PC-3 (cell line): ENCODE data around the gene ANO4. TPM values are rescaled to one million over a fixed set of nuclear protein-coding genes. Genes with fewer than 3 reads are reported as not detected.
A peak's percentile ranks its signal among the peaks of the same experiment; 100 is the strongest.

Experiments
- ATAC-seq: fragments of 200-7000 bp; cut with Tn5 transposase; 2 replicates; pipeline ENCODE4 v1.9.1; 2020; ENCODE audit warnings: mild to moderate bottlenecking, moderate library complexity
- BruUV-seq: library from RNA; stranded (reverse); fragments of 400-500 nt; replicated peaks from 2 replicates; lab custom pipeline; 2021; lab: Mats Ljungman, UMichigan
- CTCF ChIA-PET: fragments of 300-600 bp; sonication (Branson Sonifier 250); formaldehyde crosslinking; loops from one replicate; lab custom pipeline; 2022; ENCODE audit warnings: antibody characterized with exemption; lab: Charles Lee
- POLR2A ChIA-PET: fragments of 300-600 bp; sonication (Branson Sonifier 250); formaldehyde crosslinking; loops from one replicate; lab custom pipeline; 2022; ENCODE audit warnings: antibody characterized with exemption; ENCODE audit not compliant: unreplicated experiment; lab: Charles Lee
- DNase-seq: peaks from one replicate; pipeline ENCODE4 v3.0.0-alpha.2; 2015
- H2AFZ ChIP-seq: fragments of 300-600 bp; sonication (generic); 2 replicates; pipeline ENCODE4 v1.6.0; 2016; ENCODE audit warnings: antibody characterized with exemption, low read length
- H3F3A ChIP-seq: fragments of 300-600 bp; sonication (generic); one replicate; pipeline ENCODE4 v1.6.0; 2017; ENCODE audit warnings: antibody characterized with exemption, low read length, control low read depth, mild to moderate bottlenecking; ENCODE audit not compliant: unreplicated experiment
- H3K27ac ChIP-seq: fragments of 300-600 bp; sonication (generic); 2 replicates; pipeline ENCODE4 v1.5.1; 2016; ENCODE audit warnings: mild to moderate bottlenecking, low read length
- H3K27me3 ChIP-seq: fragments of 300-600 bp; sonication (generic); 2 replicates; pipeline ENCODE4 v1.6.1; 2016; ENCODE audit warnings: low read length, mixed read lengths
- H3K36me3 ChIP-seq: fragments of 300-600 bp; sonication (generic); 2 replicates; pipeline ENCODE4 v1.6.1; 2016; ENCODE audit warnings: low read depth, mixed run types, low read length, mixed read lengths
- H3K4me1 ChIP-seq: fragments of 300-600 bp; sonication (generic); 2 replicates; pipeline ENCODE4 v1.5.1; 2016; ENCODE audit warnings: low read length; ENCODE audit not compliant: insufficient read depth
- H3K4me2 ChIP-seq: fragments of 300-600 bp; sonication (generic); 2 replicates; pipeline ENCODE4 v1.6.0; 2016; ENCODE audit warnings: low read length
- H3K4me3 ChIP-seq: fragments of 300-600 bp; sonication (generic); 2 replicates; pipeline ENCODE4 v1.5.1; 2016; ENCODE audit warnings: mild to moderate bottlenecking, low read length, mixed read lengths
- H3K79me2 ChIP-seq: fragments of 300-600 bp; sonication (generic); 2 replicates; pipeline ENCODE4 v1.6.1; 2017; ENCODE audit warnings: low read length, mixed read lengths
- H3K9ac ChIP-seq: fragments of 300-600 bp; sonication (generic); 2 replicates; pipeline ENCODE4 v1.6.0; 2016; ENCODE audit warnings: mild to moderate bottlenecking, low read length
- H3K9me2 ChIP-seq: fragments of 300-600 bp; sonication (generic); replicated peaks from 2 replicates; pipeline ENCODE4 v1.6.1; 2016; ENCODE audit warnings: mixed run types, low read length, mixed read lengths
- H3K9me3 ChIP-seq: fragments of 300-600 bp; sonication (generic); 2 replicates; pipeline ENCODE4 v1.6.1; 2016; ENCODE audit warnings: low read length, mixed read lengths
- H4K20me1 ChIP-seq: fragments of 300-600 bp; sonication (generic); 2 replicates; pipeline ENCODE4 v1.6.1; 2016; ENCODE audit warnings: low read length, mixed read lengths
- EZH2 ChIP-seq: fragments of 300-600 bp; sonication (generic); IDR thresholded peaks from one replicate; pipeline ENCODE4 v1.6.1; 2017; ENCODE audit warnings: antibody characterized with exemption, mild to moderate bottlenecking, low read length; ENCODE audit not compliant: unreplicated experiment
- EZH2phosphoT487 ChIP-seq: fragments of 300-600 bp; sonication (generic); IDR thresholded peaks from 2 replicates; pipeline ENCODE4 v1.6.1; 2018; ENCODE audit warnings: mild to moderate bottlenecking, antibody characterized with exemption, low read length, borderline replicate concordance
- intact Hi-C: fragments of 100-400 bp; cut with micrococcal nuclease; formaldehyde crosslinking; loops from 2 replicates; pipeline ENCODE4 v1.9.0; 2023
- total RNA-seq: library from RNA; depleted of rRNA; stranded (reverse); fragments of >200 nt; gene quantifications from 2 replicates; pipeline ENCODE4 v1.2.3, GENCODE V29; 2014
- TF ChIP-seq, protein P1 (sequence below): fragments of 300-600 bp; sonication (generic); conservative IDR thresholded peaks from 2 replicates; pipeline ENCODE4 v1.5.1; 2017; ENCODE audit warnings: antibody characterized with exemption, low read depth, mild to moderate bottlenecking, low read length

Gene ANO4
- total RNA-seq, 1 experiment from 2014 or later: not detected

DNA sequence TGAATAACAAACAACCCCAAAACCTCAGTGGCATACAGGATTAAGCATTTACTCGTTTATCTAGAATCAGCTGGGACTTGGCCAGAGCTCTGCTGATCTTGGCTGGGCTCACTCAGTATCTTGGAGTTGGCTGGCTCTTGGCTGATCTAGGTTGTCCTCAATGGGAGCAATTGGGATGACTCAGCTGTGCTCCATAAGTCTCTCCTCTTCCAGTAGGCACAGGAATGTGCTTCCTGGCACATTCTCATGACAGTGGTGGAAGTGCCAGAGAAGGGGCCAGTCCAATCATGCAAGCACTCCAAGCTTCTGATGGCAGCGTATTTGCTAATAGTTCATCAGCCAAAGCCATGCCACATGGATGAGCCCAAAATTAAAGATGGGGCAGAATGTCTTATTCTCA is 41.7 kb upstream of the ANO4 start:
- Histone ChIP-seq H3K9ac (no peak overlapping the region), H3K27ac (no peak overlapping the region), H4K20me1 (no peaks in the 10 kb centered on the region), H3F3A (no peaks in the 10 kb centered on the region), H3K36me3 (no peaks in the 10 kb centered on the region), H3K9me3 (no peaks in the 10 kb centered on the region), H3K79me2 (no peaks in the 10 kb centered on the region), H3K4me2 (no peak overlapping the region), H3K9me2 (no peaks in the 10 kb centered on the region), H3K27me3 (peaks cover 12% of the 10 kb centered on the region; the same call in 1 of the 2 replicates), H3K4me1 (no peaks in the 10 kb centered on the region), H3K4me3 (no peak overlapping the region), H2AFZ (no peak overlapping the region)
- intact Hi-C loops: no loop called here
- TF ChIP-seq, protein P1, sequence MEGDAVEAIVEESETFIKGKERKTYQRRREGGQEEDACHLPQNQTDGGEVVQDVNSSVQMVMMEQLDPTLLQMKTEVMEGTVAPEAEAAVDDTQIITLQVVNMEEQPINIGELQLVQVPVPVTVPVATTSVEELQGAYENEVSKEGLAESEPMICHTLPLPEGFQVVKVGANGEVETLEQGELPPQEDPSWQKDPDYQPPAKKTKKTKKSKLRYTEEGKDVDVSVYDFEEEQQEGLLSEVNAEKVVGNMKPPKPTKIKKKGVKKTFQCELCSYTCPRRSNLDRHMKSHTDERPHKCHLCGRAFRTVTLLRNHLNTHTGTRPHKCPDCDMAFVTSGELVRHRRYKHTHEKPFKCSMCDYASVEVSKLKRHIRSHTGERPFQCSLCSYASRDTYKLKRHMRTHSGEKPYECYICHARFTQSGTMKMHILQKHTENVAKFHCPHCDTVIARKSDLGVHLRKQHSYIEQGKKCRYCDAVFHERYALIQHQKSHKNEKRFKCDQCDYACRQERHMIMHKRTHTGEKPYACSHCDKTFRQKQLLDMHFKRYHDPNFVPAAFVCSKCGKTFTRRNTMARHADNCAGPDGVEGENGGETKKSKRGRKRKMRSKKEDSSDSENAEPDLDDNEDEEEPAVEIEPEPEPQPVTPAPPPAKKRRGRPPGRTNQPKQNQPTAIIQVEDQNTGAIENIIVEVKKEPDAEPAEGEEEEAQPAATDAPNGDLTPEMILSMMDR: no peak
- no peak for TF ChIP-seq EZH2
- no TSS peak for BruUV-seq
- DNase-seq (no peak), ATAC-seq (no peak)
- CTCF ChIA-PET: no interaction called here
- POLR2A ChIA-PET: no interaction called here

DNA sequence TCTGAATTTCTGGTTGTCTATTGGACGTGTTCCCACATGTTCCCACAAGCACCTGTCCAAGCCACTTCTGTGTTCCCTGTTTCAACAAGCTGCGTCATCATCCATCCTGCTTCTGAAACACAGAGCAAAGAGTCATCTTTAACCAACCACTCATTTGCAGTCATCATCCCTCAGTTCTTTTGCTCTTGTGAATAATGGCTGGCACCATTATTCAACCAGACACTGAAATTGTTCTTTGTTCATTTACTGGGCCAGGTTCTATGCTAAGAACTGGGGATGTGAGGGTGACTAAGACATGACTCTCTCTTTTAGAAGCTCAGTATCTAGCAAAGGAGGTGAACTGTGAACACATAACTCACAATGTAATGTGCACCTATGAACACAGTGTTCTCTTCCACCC is 40.7 kb upstream of the ANO4 start:
- intact Hi-C loops: no loop called here
- Histone ChIP-seq H3K4me2 (no peak overlapping the region), H3K4me1 (no peaks in the 10 kb centered on the region), H3K9ac (no peak overlapping the region), H3F3A (no peaks in the 10 kb centered on the region), H3K9me3 (no peaks in the 10 kb centered on the region), H3K9me2 (no peaks in the 10 kb centered on the region), H3K27ac (no peak overlapping the region), H3K4me3 (no peak overlapping the region), H3K27me3 (peaks cover 7% of the 10 kb centered on the region; the same call in 1 of the 2 replicates), H3K79me2 (no peaks in the 10 kb centered on the region), H2AFZ (no peak overlapping the region), H4K20me1 (no peaks in the 10 kb centered on the region), H3K36me3 (no peaks in the 10 kb centered on the region)
- no TSS peak for BruUV-seq
- no peak for TF ChIP-seq EZH2
- TF ChIP-seq, protein P1: no peak
- TF ChIP-seq EZH2phosphoT487: no peak
- DNase-seq (peak; percentile 13), ATAC-seq (no peak)
- POLR2A ChIA-PET: no interaction called here
- CTCF ChIA-PET: no interaction called here

DNA sequence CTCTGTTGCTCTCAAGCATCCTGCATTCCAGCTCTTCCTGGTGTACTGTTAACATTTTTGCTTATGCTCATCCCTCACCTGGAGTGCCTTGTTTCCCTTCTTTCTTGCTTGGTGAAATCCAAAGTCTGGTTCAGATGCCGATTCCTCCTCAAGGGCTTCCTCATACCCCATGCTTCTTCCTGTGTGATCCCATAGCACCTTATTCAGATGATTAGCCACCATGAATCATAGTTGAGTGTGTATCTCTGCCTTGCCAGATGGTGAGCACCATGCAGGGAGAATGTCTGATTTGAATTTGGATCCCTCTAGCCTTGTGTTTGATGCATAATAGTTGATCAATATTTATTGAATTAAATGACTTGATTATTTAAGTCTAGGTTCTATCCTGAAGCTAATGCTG is 39.4 kb upstream of the ANO4 start:
- H3K4me1 ChIP-seq: no peaks in the 10 kb centered on the region

More for the DNA sequence above, 39.4 kb upstream of the ANO4 start:
- H3K27me3 ChIP-seq: peaks cover 7% of the 10 kb centered on the region; the same call in 1 of the 2 replicates
- no peaks in the 10 kb centered on the region for H3F3A ChIP-seq
- no peaks in the 10 kb centered on the region for H3K9me3 ChIP-seq
- ChIA-PET POLR2A (no interaction called here), CTCF (no interaction called here)
- no TSS peak for BruUV-seq
- no peaks in the 10 kb centered on the region for H4K20me1 ChIP-seq
- no peak overlapping the region for H3K27ac ChIP-seq
- no peak overlapping the region for H3K4me3 ChIP-seq
- H2AFZ ChIP-seq: no peak overlapping the region
- no peak overlapping the region for H3K9ac ChIP-seq
- no peak overlapping the region for H3K4me2 ChIP-seq
- no peaks in the 10 kb centered on the region for H3K36me3 ChIP-seq
- ATAC-seq (no peak), DNase-seq (no peak)
- TF ChIP-seq, protein P1: no peak
- TF ChIP-seq EZH2phosphoT487: no peak
- intact Hi-C loops: no loop called here
- H3K9me2 ChIP-seq: no peaks in the 10 kb centered on the region
- no peaks in the 10 kb centered on the region for H3K79me2 ChIP-seq
